Right lobe of liver (tissue), 6 donors: Measurements from ENCODE around the gene COQ4. TPM values are rescaled to one million over a fixed set of nuclear protein-coding genes. Genes with fewer than 3 reads are reported as not detected.

Experiments
- ATAC-seq, 4 donors: fragments of 200-7000 bp; cut with Tn5 transposase; one replicate each; pipeline ENCODE4 v1.9.1; 2020; ENCODE audit warnings: mild to moderate bottlenecking in 4 of 4, moderate library complexity in 4 of 4
- DNase-seq, 3 donors: peaks; one replicate each; pipeline ENCODE4 v3.0.0-alpha.2; 2020
- H3K27ac ChIP-seq, 3 donors: fragments of 200-600 bp; one replicate each; pipeline ENCODE4 v1.8.0; 2022
- H3K27me3 ChIP-seq, 2 donors: fragments of 200-600 bp; one replicate each; pipeline ENCODE4 v1.8.0; 2022
- H3K36me3 ChIP-seq, 4 donors: fragments of 200-600 bp; sonication (generic) in 1 of 4; one replicate each; pipeline versions ENCODE4 v1.5.1 to v1.8.0; 2017 to 2022; ENCODE audit warnings: control low read depth in 1 of 4
- H3K4me1 ChIP-seq, 4 donors: fragments of 200-600 bp; sonication (generic) in 1 of 4; one replicate each; pipeline versions ENCODE4 v1.5.1 to v1.8.0; 2017 to 2022; ENCODE audit warnings: control low read depth in 1 of 4
- H3K4me3 ChIP-seq, 3 donors: fragments of 200-600 bp; one replicate each; pipeline ENCODE4 v1.8.0; 2022
- H3K9me3 ChIP-seq, 4 donors: fragments of 200-600 bp; sonication (generic) in 1 of 4; one replicate each; pipeline versions ENCODE4 v1.5.1 to v1.8.0; 2017 to 2022; ENCODE audit warnings: control low read depth in 1 of 4
- CTCF ChIP-seq, 4 donors: fragments of 200-600 bp in 3 of 4; fragments of 450-650 bp in 1 of 4; IDR thresholded peaks; one replicate each; pipeline versions ENCODE4 v1.5.1 to v1.8.0; 2016 to 2022; ENCODE audit warnings: antibody characterized with exemption in 4 of 4, mild to moderate bottlenecking in 2 of 4
- POLR2A ChIP-seq: fragments of 450-650 bp; IDR thresholded peaks from one replicate; pipeline ENCODE4 v1.6.1; 2017; ENCODE audit warnings: antibody characterized with exemption, mild to moderate bottlenecking
- WGBS: methylation state at CpG from one replicate; pipeline ENCODE4 v1.1.6; 2018; ENCODE audit warnings: low coverage, low lambda C conversion rate; ENCODE audit not compliant: insufficient coverage; ENCODE audit errors: missing lambda C conversion rate; 5-methylcytosine and 5-hydroxymethylcytosine counted together
- intact Hi-C, 2 donors: fragments of 100-400 bp; cut with DNase I; formaldehyde crosslinking; loops; one replicate each; pipeline versions ENCODE4 v1.11.2 to v1.14.1; 2022
- total RNA-seq, 6 experiments: library from RNA; depleted of rRNA in 2 of 6; stranded (reverse); fragments of >200 nt in 2 of 6; fragmentation: NEBNext Ultra II Directional in 3 of 6; extraction: Animal tissue kit (Norgen Biotek cat#: 25700) in 3 of 6; gene quantifications; one replicate each; pipeline versions ENCODE4 v1.1.0 to v1.2.4, GENCODE V29; 2016 to 2023
- donor health status: DM: no; HTN: yes; CAD: no.
- donor health status: DM: no; HTN: no; CAD: no.
- donor health status: DM: no; HTN: no; CAD: no.
- donor health status: DM: no; HTN: yes; CAD: no.
- donor health status: DM: no; HTN: yes; CAD: no.

Gene COQ4
- total RNA-seq, 6 experiments from 2014 or later = 22.3 to 67.5 (median 30.3) TPM

GRCh38 chr9:128349772-128350171 lies 27.1 kb downstream of the COQ4 start:
- H3K36me3 ChIP-seq = peaks cover 0 to 28% (median 7%) of the 10 kb centered on the region in 4 donors
- H3K9me3 ChIP-seq = no peaks in the 10 kb centered on the region
- no peak overlapping the region for H3K27ac ChIP-seq
- no peak for DNase-seq
- H3K4me3 ChIP-seq = no peak overlapping the region
- TF ChIP-seq POLR2A (no peak), CTCF (IDR thresholded peaks at IDR 0.05) (no peak)
- WGBS = 90% methylated on average over 2 of the region's 6 CpGs
- ATAC-seq = no peak
- intact Hi-C loops = loop anchor here (10.0 kb wide), 1 partner anchor 55 kb away; no protein-coding TSS in a partner anchor
- no peaks in the 10 kb centered on the region for H3K27me3 ChIP-seq
- no peaks in the 10 kb centered on the region for H3K4me1 ChIP-seq

GRCh38 chr9:128355451-128355850 lies 32.8 kb downstream of the COQ4 start:
- 100% methylated on average over 2 of the region's 19 CpGs for WGBS
- no peak for DNase-seq
- Histone ChIP-seq H3K4me1 (no peaks in the 10 kb centered on the region), H3K9me3 (no peaks in the 10 kb centered on the region), H3K4me3 (no peak overlapping the region), H3K27me3 (no peaks in the 10 kb centered on the region), H3K36me3 (peaks cover 0 to 13% (median 4%) of the 10 kb centered on the region in 4 donors), H3K27ac (no peak overlapping the region)
- no peak for ATAC-seq
- intact Hi-C loops = no loop called here
- TF ChIP-seq POLR2A (no peak), CTCF (IDR thresholded peaks at IDR 0.05) (no peak)

GRCh38 chr9:128358090-128358489 lies 35.5 kb downstream of the COQ4 start:
- H3K27ac ChIP-seq = no peak overlapping the region
- DNase-seq (no peak), ATAC-seq (peak in 1 of 4 donors; percentile 27)
- intact Hi-C loops = no loop called here
- H3K9me3 ChIP-seq = no peaks in the 10 kb centered on the region
- no peak for TF ChIP-seq POLR2A
- no peak for TF ChIP-seq CTCF (IDR thresholded peaks at IDR 0.05)
- peaks cover 0 to 13% (median 4%) of the 10 kb centered on the region in 4 donors for H3K36me3 ChIP-seq
- no peak overlapping the region for H3K4me3 ChIP-seq
- H3K4me1 ChIP-seq = peaks cover 0 to 5% (median 0%) of the 10 kb centered on the region in 4 donors
- no peaks in the 10 kb centered on the region for H3K27me3 ChIP-seq
- WGBS = 37% methylated on average over 6 of the region's 8 CpGs

GRCh38 chr9:128358861-128359260 lies 36.2 kb downstream of the COQ4 start:
- no peaks in the 10 kb centered on the region for H3K27me3 ChIP-seq
- intact Hi-C loops = no loop called here
- H3K9me3 ChIP-seq = no peaks in the 10 kb centered on the region
- no peak for TF ChIP-seq CTCF (IDR thresholded peaks at IDR 0.05)
- TF ChIP-seq POLR2A = no peak
- H3K4me3 ChIP-seq = no peak overlapping the region
- H3K27ac ChIP-seq = no peak overlapping the region
- ATAC-seq = no peak
- H3K4me1 ChIP-seq = peaks cover 0 to 5% (median 0%) of the 10 kb centered on the region in 4 donors
- DNase-seq = no peak
- 85% methylated on average over 3 of the region's 4 CpGs for WGBS
- H3K36me3 ChIP-seq = peaks cover 0 to 13% (median 4%) of the 10 kb centered on the region in 4 donors
